ENCODE measurements around the gene FPR3.

The FPR3 gene

GRCh38 chr19:51807111-51807701 is 12.2 kb downstream of the FPR3 start:
- no peak for DNase-seq (ENCODE audit: low read depth, low spot score)

GRCh38 chr19:51807925-51808324 is 13.0 kb downstream of the FPR3 start:
- no peak for DNase-seq (ENCODE audit: low read depth, low spot score)

- DNase-seq (ENCODE audit: low read depth, low spot score): no peak
Observed at GRCh38 chr19:51808333-51808986, 13.5 kb downstream of the FPR3 start.

- no peak for DNase-seq (ENCODE audit: low read depth, low spot score)
Observed at GRCh38 chr19:51809787-51810186, 14.8 kb downstream of the FPR3 start.

- no peak for DNase-seq (ENCODE audit: low read depth, low spot score)
Observed at GRCh38 chr19:51810223-51810622, 15.3 kb downstream of the FPR3 start.

- DNase-seq (ENCODE audit: low read depth, low spot score): no peak
Observed at GRCh38 chr19:51811344-51811743, 16.4 kb downstream of the FPR3 start.

GRCh38 chr19:51815043-51815442 is 20.1 kb downstream of the FPR3 start:
- no peak for DNase-seq (ENCODE audit: low read depth, low spot score)

- DNase-seq (ENCODE audit: low read depth, low spot score): no peak
Observed at GRCh38 chr19:51816711-51817110, 21.8 kb downstream of the FPR3 start.

- no peak for DNase-seq (ENCODE audit: low read depth, low spot score)
Observed at GRCh38 chr19:51820011-51820410, 25.1 kb downstream of the FPR3 start.

GRCh38 chr19:51820831-51821446 is 26.0 kb downstream of the FPR3 start:
- DNase-seq (ENCODE audit: low read depth, low spot score): no peak

GRCh38 chr19:51821456-51821855 is 26.5 kb downstream of the FPR3 start:
- DNase-seq (ENCODE audit: low read depth, low spot score): no peak

- DNase-seq (ENCODE audit: low read depth, low spot score): no peak
Observed at GRCh38 chr19:51821921-51822320, 27.0 kb downstream of the FPR3 start.

- DNase-seq (ENCODE audit: low read depth, low spot score): no peak
Observed at GRCh38 chr19:51822325-51822724, 27.4 kb downstream of the FPR3 start.

GRCh38 chr19:51822946-51823345 is 28.0 kb downstream of the FPR3 start:
- DNase-seq (ENCODE audit: low read depth, low spot score): no peak

- no peak for DNase-seq (ENCODE audit: low read depth, low spot score)
Observed at GRCh38 chr19:51824281-51825005, 29.5 kb downstream of the FPR3 start.

- DNase-seq (ENCODE audit: low read depth, low spot score): no peak
Observed at GRCh38 chr19:51830274-51830673, 35.3 kb downstream of the FPR3 start.

- DNase-seq (ENCODE audit: low read depth, low spot score): no peak
Observed at GRCh38 chr19:51837145-51837544, 42.2 kb downstream of the FPR3 start.

GRCh38 chr19:51861870-51862622 is 67.1 kb downstream of the FPR3 start:
- no peak for DNase-seq (ENCODE audit: low read depth, low spot score)

- DNase-seq (ENCODE audit: low read depth, low spot score): no peak
Observed at GRCh38 chr19:51873097-51873496, 78.1 kb downstream of the FPR3 start.

All from activated naive CD8-positive, alpha-beta T cell treated with anti-CD3 and anti-CD28 coated beads, Interleukin-2, amount 50 U/mL, for 16 hours (primary cell).